HG03159 (cell line): ENCODE measurements around the gene NPHP4.

Source experiments
- ATAC-seq: cut with Tn5 transposase; IDR thresholded peaks from one replicate; pipeline ENCODE4 v1.9.1; 2021; ENCODE audit warnings: mild to moderate bottlenecking, moderate library complexity; ENCODE audit not compliant: unreplicated experiment

The NPHP4 gene

DNA sequence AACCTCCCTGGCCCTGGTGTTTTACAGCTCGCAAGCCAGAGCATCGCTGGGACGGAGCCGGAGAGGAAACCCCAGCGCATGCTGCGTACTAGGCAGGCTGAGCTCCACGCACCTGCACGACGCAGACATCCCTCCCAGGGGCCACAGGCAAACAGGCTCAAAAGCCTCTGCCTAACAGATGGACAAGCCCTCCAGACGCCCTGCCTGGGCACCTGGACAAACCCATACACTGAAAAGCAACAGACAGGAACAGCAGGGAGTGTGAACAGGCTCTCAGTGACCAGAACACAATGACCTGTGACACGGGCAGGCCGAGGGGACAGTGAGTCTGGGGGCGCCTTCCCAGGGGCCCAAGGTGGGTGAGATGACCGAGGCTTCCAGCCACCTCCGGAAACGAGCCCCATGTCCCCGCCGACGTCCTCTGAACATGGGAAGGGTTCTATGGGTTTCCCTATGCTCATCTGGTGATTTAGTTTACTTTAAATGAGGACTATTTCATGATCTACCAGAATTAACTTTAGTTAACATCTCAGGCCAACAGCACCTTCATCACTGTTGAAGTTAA lies 40.3 kb downstream of the NPHP4 start:
- no peak for ATAC-seq

GRCh38 chr1:5950994-5951785 lies 41.0 kb downstream of the NPHP4 start:
- ATAC-seq, result no peak

DNA sequence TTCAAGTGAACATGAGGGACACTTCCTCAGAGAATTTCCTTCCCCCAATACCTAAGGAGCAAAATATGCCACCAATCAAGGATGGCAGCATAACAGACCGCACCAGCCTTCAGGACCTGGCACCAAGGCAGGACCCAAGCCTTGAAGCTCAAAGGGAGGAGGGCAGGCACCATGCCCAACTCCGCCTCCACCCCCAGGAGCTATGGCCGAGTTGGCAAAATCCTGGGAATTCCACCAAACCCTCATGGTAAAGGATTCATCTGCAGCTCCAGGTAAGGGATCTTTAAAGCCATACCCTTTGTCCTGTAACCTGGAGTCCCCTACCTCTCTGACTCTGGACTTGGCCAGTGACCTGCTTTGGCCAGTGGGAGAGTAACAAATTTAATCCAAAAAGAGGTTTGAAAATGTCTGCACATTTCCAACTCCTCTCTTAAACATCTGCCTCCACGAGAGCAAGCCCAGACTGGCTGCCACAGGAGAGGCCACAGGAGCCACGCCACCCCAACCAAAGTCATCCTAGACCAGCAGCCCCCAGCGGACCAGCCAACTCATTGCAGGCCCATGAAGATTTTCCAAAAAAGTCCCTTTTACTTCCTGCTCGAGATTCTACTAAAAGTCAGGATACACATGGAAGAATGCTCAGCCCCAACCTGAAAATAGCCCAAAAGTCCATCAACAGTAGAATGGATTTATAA lies 41.9 kb downstream of the NPHP4 start:
- no peak for ATAC-seq

DNA sequence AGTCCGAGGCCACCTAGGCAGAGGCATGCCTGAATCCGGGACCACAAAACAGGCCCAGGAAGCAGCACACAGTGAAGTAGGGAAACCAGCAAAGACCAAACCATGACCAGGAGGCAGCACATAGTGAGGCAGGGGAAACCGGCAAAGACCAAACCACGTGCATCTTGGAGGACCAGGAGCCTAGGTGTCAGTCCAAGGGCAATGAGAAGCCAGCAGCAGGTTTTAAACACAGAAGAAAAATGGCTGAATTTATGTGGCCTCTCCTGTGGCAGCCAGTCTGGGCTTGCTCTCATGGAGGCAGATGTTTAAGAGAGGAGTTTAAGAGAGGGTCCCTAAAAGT lies 42.5 kb downstream of the NPHP4 start:
- no peak for ATAC-seq

- ATAC-seq, result no peak
These were observed 43.0 kb downstream of the NPHP4 start for GRCh38 chr1:5949085-5949760.

DNA sequence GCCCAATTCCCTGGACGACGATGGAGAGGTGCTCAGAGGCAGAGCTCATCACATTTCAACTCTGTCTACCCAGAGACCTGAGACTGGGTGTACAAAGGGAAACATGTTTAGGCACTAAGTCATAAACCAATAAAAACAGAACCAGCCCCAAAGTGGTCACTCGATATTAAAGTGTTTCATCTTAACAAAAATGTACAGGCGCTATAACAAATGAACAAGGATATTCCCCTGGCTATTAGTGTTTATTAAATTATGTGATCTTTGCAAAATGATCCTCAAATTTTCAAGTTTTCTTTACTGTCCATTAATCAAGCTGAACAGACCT lies 43.6 kb downstream of the NPHP4 start:
- ATAC-seq, result no peak

DNA sequence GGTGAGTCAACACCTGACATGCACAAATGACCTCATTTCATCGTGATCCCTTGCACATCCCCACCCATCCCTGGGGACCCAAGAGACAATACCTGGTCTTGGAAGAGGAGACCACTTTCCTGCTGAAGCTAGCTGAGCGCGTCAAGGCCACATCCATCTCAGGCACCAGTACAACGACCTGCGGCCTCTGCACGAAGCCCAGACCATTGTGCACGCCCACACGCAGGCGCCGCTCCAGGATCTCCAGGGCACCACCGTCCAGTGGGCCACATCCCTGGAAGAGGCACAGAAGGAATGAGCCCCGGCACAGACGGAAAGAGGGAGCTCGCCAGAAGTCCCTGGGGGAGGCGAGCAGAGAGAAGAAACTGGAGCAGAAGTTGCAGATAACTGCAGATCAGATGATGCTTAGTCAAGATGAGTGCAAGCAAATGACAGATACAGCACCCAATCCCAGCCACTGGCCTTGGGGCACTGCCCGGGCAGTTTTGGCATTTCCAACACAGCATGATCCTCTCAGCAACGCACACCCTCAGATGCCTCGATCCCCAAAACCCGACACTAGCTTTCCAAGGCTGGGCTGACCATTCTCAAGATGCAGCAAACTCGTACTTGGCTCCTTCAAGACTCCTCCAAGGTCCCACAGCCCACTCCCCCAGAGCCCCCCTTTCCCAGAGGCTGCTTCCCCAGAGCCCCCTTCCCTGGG lies 44.1 kb downstream of the NPHP4 start:
- no peak for ATAC-seq

DNA sequence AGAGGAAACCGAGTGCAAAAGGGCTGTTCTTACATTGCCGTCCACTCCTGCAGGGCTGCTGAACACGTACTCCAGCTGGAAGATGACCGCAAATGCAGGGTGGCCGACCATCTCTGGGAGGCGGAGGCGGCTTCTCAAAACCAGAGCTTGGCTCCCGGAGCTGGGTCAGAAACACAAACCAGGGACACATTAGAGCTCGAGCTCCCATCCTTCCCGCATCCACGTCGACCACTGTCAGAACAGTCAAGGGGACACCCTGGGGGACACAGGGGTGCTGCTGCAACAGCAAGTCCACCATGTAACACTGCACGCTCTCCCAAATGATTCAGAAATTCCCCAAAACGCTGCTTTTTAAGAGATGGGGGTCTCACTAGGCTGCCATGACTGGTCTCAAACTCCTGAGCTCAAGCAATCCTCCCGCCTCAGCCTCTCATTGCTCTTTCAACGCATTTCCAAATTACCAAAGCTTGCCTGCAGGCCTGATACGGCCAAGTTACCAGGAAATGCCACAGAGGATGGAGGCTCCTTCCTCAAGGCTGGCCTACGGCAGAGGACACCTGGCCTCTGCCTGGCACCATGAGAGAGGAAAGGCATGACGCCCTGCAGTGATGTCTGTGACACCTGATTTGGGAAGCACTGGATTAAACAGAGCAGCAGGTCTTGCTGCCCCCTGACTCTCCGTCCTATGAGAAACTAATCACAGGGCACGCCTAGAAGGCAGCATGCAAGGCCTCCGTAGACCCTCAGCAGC lies 45.0 kb downstream of the NPHP4 start:
- ATAC-seq, result no peak

DNA sequence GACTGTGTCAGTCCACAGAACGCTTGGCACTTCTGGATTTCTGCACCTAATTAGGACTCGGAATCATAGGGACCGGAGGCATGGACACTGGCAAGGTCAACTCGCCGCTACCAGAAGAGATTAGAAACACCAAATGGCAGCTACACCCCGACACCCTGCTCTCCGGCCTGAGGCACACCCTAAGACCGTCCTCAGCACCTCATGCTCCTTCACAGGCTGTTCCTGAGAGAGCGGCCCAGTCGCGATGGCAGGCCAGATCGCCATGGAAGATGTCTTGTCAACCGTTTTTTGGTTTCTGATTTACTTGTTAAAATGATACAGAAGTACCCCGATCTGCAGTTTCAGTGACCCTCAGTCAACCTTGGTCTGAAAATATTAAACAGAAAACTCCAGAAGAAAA lies 46.8 kb downstream of the NPHP4 start:
- no peak for ATAC-seq

DNA sequence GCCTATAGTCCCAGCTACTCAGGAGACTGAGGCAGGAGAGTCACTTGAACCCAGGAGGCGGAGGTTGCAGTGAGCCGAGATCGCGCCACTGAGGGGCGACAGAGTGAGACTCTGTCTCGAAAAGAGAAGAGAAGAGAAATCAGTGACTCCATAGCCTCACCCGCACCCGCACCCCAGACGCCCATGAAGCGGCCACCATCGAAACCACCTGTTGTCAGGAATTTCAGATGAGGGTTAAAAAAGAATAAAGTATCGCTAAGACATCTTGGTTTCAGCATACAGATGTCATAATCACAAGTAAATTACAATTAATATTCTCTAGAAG lies 47.4 kb downstream of the NPHP4 start:
- no peak for ATAC-seq

- no peak for ATAC-seq
These were observed 47.9 kb downstream of the NPHP4 start for GRCh38 chr1:5944154-5944842.

- ATAC-seq, result no peak
These were observed 48.7 kb downstream of the NPHP4 start for GRCh38 chr1:5943343-5944124.

DNA sequence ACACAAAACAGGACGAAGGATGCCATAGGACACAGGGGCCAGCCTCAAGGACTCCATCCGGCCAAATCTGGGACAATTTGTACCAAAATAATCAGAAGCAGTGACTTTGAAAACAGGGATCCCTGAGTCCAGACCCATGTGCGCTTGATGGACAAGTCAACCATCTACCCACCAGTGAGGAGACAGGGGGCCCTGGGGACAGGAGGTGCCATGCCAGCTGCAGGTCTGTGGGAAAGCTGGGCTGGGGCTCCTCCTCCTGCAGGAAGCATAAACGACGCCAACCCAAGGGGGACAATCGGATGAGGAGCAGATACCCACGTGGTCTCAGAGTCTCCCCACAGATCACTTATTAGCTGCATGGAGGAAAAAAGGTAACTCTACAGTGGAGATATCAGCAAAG lies 50.6 kb downstream of the NPHP4 start:
- ATAC-seq, result no peak

- ATAC-seq, result no peak
These were observed 51.4 kb downstream of the NPHP4 start for GRCh38 chr1:5940723-5941407.

DNA sequence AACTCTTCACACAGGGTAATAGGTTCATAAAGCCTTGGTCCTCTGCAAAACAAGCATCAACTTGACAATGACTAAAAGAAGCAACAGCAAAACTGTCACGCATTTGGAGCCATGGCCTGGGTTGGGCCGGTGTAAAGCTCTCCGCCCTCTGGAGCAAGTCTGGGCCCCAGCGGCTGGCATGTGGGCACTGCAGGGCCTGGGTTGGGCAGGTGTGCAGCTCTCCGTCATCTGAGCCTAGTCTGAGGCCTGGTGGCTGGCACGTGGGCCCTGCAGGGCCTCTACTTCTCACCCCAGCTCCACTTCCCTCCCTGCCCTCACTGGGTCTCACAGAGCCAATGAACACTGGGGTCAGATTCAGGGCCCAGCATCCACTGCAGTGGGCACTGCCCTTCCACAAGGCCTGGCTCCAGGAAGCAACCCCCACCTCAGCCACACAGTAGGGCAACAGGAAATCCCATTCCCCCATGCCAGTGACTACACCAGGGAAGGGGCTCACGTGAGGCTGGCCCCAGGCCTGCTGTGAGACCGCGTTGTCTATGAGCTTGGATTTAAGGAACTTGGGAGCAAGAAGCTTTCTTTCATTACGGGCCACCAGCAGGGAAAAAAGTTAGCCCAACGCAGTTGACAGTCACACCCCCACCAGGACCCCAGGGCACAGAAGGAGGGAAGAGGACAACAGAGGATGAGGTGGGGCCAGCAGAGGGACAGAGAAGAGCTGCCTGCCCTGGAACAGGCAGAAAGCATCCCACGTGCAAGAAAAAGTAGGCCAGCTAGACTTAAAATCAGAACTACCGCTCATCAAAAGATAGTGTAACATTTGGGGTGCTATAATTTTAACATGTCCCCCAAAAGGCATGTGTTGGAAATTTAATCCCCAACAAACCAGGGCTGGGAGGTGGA lies 52.7 kb downstream of the NPHP4 start:
- no peak for ATAC-seq

GRCh38 chr1:5938101-5938646 lies 54.1 kb downstream of the NPHP4 start:
- ATAC-seq, result no peak

DNA sequence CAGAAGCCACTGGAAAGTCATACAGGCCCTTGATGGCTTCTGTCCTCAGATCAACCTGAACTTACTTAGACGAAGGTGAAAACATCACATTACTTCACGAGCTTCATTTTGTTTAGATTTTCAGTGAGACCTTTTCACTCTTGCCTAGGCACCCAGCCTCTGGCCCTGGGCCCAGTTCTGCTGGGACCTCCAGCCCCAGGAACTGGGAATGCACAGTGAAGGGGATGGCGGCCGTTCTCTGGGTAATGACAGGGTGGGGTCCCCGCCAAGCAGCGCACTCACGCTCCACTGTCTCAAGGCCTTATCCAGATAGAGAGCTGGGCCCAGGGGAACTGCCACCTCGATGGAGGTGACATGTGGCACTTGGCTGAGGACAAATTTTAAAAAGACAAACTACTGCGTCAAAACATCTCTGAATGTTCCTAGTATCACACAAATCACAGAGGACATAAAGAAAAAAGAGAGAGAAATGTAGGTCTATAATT lies 54.8 kb downstream of the NPHP4 start:
- ATAC-seq, result no peak
